Measurements from ENCODE around the gene BCAS4. TPM values are rescaled to one million over a fixed set of nuclear protein-coding genes. Genes with fewer than 3 reads are reported as not detected.

Gene BCAS4
- total RNA-seq, 1 donor from 2014 or later, result 16.7 TPM

DNA sequence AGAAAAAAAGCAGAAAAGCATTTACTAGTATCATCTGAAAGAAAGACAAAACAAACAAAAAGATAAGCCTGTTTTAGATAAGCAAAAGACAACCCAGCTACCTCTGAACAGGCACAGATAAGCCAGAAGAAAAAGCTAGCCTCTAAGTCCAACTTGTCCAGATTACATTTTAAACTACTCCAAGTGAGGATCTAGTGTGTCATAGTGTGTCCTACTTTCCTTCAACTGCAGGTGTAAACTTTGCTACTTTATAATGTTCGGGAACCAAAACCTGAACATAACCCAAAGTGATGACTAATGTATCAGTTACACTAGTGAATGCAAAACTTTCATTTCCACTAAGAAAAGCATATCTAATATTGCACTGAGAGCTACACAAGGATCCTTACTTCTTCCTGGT lies 116.9 kb downstream of the BCAS4 start:
- Histone ChIP-seq H4K20me1 (ENCODE audit: insufficient read depth, low read length) (peaks cover 99% of the 10 kb centered on the region), H3K79me2 (ENCODE audit: insufficient read depth, low read length) (peaks cover 100% of the 10 kb centered on the region), H3K4me2 (ENCODE audit: low read length) (peak overlapping the region; percentile 20), H3K4me1 (ENCODE audit: insufficient read depth, low read length) (peaks cover 37% of the 10 kb centered on the region), H3K9me3 (ENCODE audit: insufficient read depth, low read depth, low read length) (no peaks in the 10 kb centered on the region), H3K27me3 (ENCODE audit: insufficient read depth, low read length) (no peaks in the 10 kb centered on the region), H3K27ac (ENCODE audit: low read depth, low read length) (no peak overlapping the region), H3K9ac (ENCODE audit: low read length) (no peak overlapping the region), H3K4me3 (ENCODE audit: insufficient read depth, low read depth, low read length) (no peak overlapping the region), H2AFZ (ENCODE audit: low read depth, low read length) (no peak overlapping the region), H3K36me3 (ENCODE audit: insufficient read depth, low read length) (no peaks in the 10 kb centered on the region)
- H3K4me3 Mint-ChIP-seq (ENCODE audit: unreplicated experiment), result no peak overlapping the region
- peaks cover 5% of the 10 kb centered on the region for H3K36me3 Mint-ChIP-seq (ENCODE audit: low read depth, unreplicated experiment)
- H3K9me3 Mint-ChIP-seq (ENCODE audit: unreplicated experiment), result no peaks in the 10 kb centered on the region
- no peaks in the 10 kb centered on the region for H3K27me3 Mint-ChIP-seq (ENCODE audit: low read depth, unreplicated experiment)
- no peak overlapping the region for H3K27ac Mint-ChIP-seq (ENCODE audit: unreplicated experiment)
- FAIRE-seq, result no peak
- DNase-seq (ENCODE audit: low read depth), result no peak
- peaks cover 56% of the 10 kb centered on the region for H3K4me1 Mint-ChIP-seq (ENCODE audit: low read depth, unreplicated experiment)
- TF ChIP-seq EZH2 (IDR thresholded peaks at IDR 0.05; ENCODE audit: insufficient read depth, low read length) (no peak), CTCF (IDR thresholded peaks at IDR 0.05; ENCODE audit: insufficient read depth, low read depth, low read length) (no peak)

DNA sequence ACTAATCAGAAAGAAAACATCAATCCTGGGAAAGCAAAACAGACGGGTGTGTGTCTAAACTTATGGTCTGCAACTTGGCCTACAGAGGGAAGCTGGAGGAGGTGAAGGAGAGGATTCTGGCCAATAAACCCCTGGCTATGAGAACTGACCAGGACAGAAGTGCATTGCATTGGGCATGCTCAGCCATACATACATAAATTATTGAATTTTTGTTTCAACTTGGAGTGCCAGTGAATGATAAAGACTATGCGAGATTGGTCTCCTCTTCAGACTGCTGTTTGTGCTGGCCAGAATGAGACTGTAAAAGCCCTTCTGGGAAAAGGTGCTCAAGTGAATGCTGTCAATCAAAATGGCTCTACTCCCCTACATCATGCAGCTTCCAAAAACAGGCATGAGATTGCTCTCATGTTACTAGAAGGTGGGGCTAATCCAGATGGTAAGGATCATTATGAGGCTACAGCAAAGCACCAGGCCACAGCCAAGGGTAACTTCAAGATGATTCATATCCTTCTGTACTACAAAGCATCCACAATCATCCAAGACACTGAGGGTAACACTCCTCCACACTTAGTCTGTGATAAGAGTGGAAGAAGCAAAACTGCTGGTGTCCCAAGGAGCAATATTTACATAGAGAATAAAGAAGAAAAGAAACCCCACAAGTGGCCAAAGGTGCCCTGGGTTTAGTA lies 119.0 kb downstream of the BCAS4 start:
- H3K36me3 Mint-ChIP-seq (ENCODE audit: low read depth, unreplicated experiment), result peaks cover 10% of the 10 kb centered on the region
- H3K4me1 Mint-ChIP-seq (ENCODE audit: low read depth, unreplicated experiment), result peaks cover 69% of the 10 kb centered on the region
- Histone ChIP-seq H3K27ac (ENCODE audit: low read depth, low read length) (peak overlapping the region; percentile 25), H3K9ac (ENCODE audit: low read length) (peak overlapping the region; percentile 1), H3K4me1 (ENCODE audit: insufficient read depth, low read length) (peaks cover 38% of the 10 kb centered on the region), H3K36me3 (ENCODE audit: insufficient read depth, low read length) (peaks cover 2% of the 10 kb centered on the region), H3K9me3 (ENCODE audit: insufficient read depth, low read depth, low read length) (no peaks in the 10 kb centered on the region), H3K4me2 (ENCODE audit: low read length) (peak overlapping the region; percentile 41), H3K79me2 (ENCODE audit: insufficient read depth, low read length) (peaks cover 100% of the 10 kb centered on the region), H3K4me3 (ENCODE audit: insufficient read depth, low read depth, low read length) (no peak overlapping the region), H4K20me1 (ENCODE audit: insufficient read depth, low read length) (peaks cover 100% of the 10 kb centered on the region), H3K27me3 (ENCODE audit: insufficient read depth, low read length) (no peaks in the 10 kb centered on the region), H2AFZ (ENCODE audit: low read depth, low read length) (no peak overlapping the region)
- H3K4me3 Mint-ChIP-seq (ENCODE audit: unreplicated experiment), result peak overlapping the region; percentile 37
- TF ChIP-seq EZH2 (IDR thresholded peaks at IDR 0.05; ENCODE audit: insufficient read depth, low read length) (no peak), CTCF (IDR thresholded peaks at IDR 0.05; ENCODE audit: insufficient read depth, low read depth, low read length) (no peak)
- no peaks in the 10 kb centered on the region for H3K9me3 Mint-ChIP-seq (ENCODE audit: unreplicated experiment)
- FAIRE-seq (no peak), DNase-seq (ENCODE audit: low read depth) (peak; percentile 83)
- peak overlapping the region; percentile 4 for H3K27ac Mint-ChIP-seq (ENCODE audit: unreplicated experiment)
- no peaks in the 10 kb centered on the region for H3K27me3 Mint-ChIP-seq (ENCODE audit: low read depth, unreplicated experiment)

DNA sequence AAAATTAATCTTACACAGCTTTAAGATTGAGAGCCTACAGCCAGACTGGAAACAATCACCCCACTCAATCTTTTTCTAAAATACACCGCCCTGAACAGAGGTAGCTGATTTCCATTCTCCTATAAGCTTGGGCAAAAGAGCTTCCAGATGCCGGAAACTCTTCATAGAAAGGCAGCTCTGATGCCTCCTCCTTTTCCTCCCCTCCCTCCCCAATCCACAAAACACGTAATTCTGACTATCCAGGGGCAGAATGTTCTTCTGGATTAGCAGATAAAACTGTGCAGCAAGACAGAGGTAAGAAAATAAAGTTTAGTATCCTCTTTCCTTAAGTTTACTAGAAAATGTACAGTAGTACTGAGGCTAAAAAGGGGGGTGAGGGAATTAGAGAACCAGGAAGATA lies 120.6 kb downstream of the BCAS4 start:
- Mint-ChIP-seq H3K36me3 (ENCODE audit: low read depth, unreplicated experiment) (peaks cover 10% of the 10 kb centered on the region), H3K4me1 (ENCODE audit: low read depth, unreplicated experiment) (peaks cover 65% of the 10 kb centered on the region), H3K9me3 (ENCODE audit: unreplicated experiment) (no peaks in the 10 kb centered on the region), H3K27ac (ENCODE audit: unreplicated experiment) (peak overlapping the region; percentile 29), H3K4me3 (ENCODE audit: unreplicated experiment) (no peak overlapping the region), H3K27me3 (ENCODE audit: low read depth, unreplicated experiment) (no peaks in the 10 kb centered on the region)
- Histone ChIP-seq H3K4me2 (ENCODE audit: low read length) (peak overlapping the region; percentile 47), H3K9me3 (ENCODE audit: insufficient read depth, low read depth, low read length) (no peaks in the 10 kb centered on the region), H3K4me3 (ENCODE audit: insufficient read depth, low read depth, low read length) (no peak overlapping the region), H2AFZ (ENCODE audit: low read depth, low read length) (no peak overlapping the region), H3K27ac (ENCODE audit: low read depth, low read length) (no peak overlapping the region), H3K27me3 (ENCODE audit: insufficient read depth, low read length) (no peaks in the 10 kb centered on the region), H4K20me1 (ENCODE audit: insufficient read depth, low read length) (peaks cover 100% of the 10 kb centered on the region), H3K4me1 (ENCODE audit: insufficient read depth, low read length) (peaks cover 38% of the 10 kb centered on the region), H3K79me2 (ENCODE audit: insufficient read depth, low read length) (peaks cover 100% of the 10 kb centered on the region), H3K36me3 (ENCODE audit: insufficient read depth, low read length) (peaks cover 3% of the 10 kb centered on the region), H3K9ac (ENCODE audit: low read length) (no peak overlapping the region)
- DNase-seq (ENCODE audit: low read depth) (peak; percentile 36), FAIRE-seq (no peak)
- TF ChIP-seq EZH2 (IDR thresholded peaks at IDR 0.05; ENCODE audit: insufficient read depth, low read length) (no peak), CTCF (IDR thresholded peaks at IDR 0.05; ENCODE audit: insufficient read depth, low read depth, low read length) (no peak)
